ENCODE results near the gene VAPA. TPM values are rescaled to one million over a fixed set of nuclear protein-coding genes. Genes with fewer than 3 reads are reported as not detected.

Gene VAPA
- total and polyA plus RNA-seq, 9 of the 15 experiments (the other 6 are each of a cell fraction or from before 2014, with no cell fraction given): 219 to 902 (median 526) TPM

- TF ChIP-seq, protein P1, sequence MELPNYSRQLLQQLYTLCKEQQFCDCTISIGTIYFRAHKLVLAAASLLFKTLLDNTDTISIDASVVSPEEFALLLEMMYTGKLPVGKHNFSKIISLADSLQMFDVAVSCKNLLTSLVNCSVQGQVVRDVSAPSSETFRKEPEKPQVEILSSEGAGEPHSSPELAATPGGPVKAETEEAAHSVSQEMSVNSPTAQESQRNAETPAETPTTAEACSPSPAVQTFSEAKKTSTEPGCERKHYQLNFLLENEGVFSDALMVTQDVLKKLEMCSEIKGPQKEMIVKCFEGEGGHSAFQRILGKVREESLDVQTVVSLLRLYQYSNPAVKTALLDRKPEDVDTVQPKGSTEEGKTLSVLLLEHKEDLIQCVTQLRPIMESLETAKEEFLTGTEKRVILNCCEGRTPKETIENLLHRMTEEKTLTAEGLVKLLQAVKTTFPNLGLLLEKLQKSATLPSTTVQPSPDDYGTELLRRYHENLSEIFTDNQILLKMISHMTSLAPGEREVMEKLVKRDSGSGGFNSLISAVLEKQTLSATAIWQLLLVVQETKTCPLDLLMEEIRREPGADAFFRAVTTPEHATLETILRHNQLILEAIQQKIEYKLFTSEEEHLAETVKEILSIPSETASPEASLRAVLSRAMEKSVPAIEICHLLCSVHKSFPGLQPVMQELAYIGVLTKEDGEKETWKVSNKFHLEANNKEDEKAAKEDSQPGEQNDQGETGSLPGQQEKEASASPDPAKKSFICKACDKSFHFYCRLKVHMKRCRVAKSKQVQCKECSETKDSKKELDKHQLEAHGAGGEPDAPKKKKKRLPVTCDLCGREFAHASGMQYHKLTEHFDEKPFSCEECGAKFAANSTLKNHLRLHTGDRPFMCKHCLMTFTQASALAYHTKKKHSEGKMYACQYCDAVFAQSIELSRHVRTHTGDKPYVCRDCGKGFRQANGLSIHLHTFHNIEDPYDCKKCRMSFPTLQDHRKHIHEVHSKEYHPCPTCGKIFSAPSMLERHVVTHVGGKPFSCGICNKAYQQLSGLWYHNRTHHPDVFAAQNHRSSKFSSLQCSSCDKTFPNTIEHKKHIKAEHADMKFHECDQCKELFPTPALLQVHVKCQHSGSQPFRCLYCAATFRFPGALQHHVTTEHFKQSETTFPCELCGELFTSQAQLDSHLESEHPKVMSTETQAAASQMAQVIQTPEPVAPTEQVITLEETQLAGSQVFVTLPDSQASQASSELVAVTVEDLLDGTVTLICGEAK (IDR thresholded peaks at IDR 0.05): no peak
- TF ChIP-seq, protein P1 (CRISPR knock-in tag; IDR thresholded peaks at IDR 0.05): no peak
- TF ChIP-seq FOXM1 (IDR thresholded peaks at IDR 0.05; ENCODE audit: low read depth) (0 out of 2 replicates have a peak, but pooled peaks have one; percentile 9), FOXM1 (CRISPR knock-in tag; IDR thresholded peaks at IDR 0.05; ENCODE audit: low read depth) (no peak), BRD9 (IDR thresholded peaks at IDR 0.05; ENCODE audit: low read depth, partially characterized antibody) (peak; percentile 16), MEF2D (tag; conservative IDR thresholded peaks at IDR 0.05; ENCODE audit: low read depth) (no peak), TAL1 (IDR thresholded peaks at IDR 0.05) (no peak), NEUROD1 (IDR thresholded peaks at IDR 0.05; ENCODE audit: borderline replicate concordance, low read depth, low read length, partially characterized antibody) (no peak), RCOR1 (IDR thresholded peaks at IDR 0.05; ENCODE audit: borderline replicate concordance in 1 of 2, low read depth in 2 of 2, low read length in 2 of 2) (peak in 1 of 2 experiments; percentile 13; a peak in 1 of 4 replicates), ZNF134 (CRISPR knock-in tag; conservative IDR thresholded peaks at IDR 0.05) (no peak), ZNF41 (CRISPR knock-in tag; conservative IDR thresholded peaks at IDR 0.05) (0 out of 2 replicates have a peak, but pooled peaks have one; percentile 6), SMARCE1 (IDR thresholded peaks at IDR 0.05) (peak; percentile 20; the same call in 1 of the 2 replicates)
- TF ChIP-seq, protein P2, sequence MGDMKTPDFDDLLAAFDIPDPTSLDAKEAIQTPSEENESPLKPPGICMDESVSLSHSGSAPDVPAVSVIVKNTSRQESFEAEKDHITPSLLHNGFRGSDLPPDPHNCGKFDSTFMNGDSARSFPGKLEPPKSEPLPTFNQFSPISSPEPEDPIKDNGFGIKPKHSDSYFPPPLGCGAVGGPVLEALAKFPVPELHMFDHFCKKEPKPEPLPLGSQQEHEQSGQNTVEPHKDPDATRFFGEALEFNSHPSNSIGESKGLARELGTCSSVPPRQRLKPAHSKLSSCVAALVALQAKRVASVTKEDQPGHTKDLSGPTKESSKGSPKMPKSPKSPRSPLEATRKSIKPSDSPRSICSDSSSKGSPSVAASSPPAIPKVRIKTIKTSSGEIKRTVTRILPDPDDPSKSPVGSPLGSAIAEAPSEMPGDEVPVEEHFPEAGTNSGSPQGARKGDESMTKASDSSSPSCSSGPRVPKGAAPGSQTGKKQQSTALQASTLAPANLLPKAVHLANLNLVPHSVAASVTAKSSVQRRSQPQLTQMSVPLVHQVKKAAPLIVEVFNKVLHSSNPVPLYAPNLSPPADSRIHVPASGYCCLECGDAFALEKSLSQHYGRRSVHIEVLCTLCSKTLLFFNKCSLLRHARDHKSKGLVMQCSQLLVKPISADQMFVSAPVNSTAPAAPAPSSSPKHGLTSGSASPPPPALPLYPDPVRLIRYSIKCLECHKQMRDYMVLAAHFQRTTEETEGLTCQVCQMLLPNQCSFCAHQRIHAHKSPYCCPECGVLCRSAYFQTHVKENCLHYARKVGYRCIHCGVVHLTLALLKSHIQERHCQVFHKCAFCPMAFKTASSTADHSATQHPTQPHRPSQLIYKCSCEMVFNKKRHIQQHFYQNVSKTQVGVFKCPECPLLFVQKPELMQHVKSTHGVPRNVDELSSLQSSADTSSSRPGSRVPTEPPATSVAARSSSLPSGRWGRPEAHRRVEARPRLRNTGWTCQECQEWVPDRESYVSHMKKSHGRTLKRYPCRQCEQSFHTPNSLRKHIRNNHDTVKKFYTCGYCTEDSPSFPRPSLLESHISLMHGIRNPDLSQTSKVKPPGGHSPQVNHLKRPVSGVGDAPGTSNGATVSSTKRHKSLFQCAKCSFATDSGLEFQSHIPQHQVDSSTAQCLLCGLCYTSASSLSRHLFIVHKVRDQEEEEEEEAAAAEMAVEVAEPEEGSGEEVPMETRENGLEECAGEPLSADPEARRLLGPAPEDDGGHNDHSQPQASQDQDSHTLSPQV (IDR thresholded peaks at IDR 0.05): no peak
- TF ChIP-seq, protein P3, sequence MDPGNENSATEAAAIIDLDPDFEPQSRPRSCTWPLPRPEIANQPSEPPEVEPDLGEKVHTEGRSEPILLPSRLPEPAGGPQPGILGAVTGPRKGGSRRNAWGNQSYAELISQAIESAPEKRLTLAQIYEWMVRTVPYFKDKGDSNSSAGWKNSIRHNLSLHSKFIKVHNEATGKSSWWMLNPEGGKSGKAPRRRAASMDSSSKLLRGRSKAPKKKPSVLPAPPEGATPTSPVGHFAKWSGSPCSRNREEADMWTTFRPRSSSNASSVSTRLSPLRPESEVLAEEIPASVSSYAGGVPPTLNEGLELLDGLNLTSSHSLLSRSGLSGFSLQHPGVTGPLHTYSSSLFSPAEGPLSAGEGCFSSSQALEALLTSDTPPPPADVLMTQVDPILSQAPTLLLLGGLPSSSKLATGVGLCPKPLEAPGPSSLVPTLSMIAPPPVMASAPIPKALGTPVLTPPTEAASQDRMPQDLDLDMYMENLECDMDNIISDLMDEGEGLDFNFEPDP (CRISPR knock-in tag; IDR thresholded peaks at IDR 0.05): no peak
Measured at GRCh38 chr18:9916077-9916639, 2.3 kb downstream of the VAPA start (continued).
